ENCODE results near the gene ZCCHC3.

GRCh38 chr20:300345-300990 is 3.1 kb downstream of the ZCCHC3 start:
- TF ChIP-seq EZH2 (IDR thresholded peaks at IDR 0.05; ENCODE audit: insufficient read depth, poor library complexity, severe bottlenecking) (no peak), EZH2phosphoT487 (IDR thresholded peaks at IDR 0.05; ENCODE audit: insufficient read depth, low read depth) (no peak)
